Gastrocnemius medialis (tissue), 4 donors: ENCODE results near the gene WIPF3. TPM values are rescaled to one million over a fixed set of nuclear protein-coding genes. Genes with fewer than 3 reads are reported as not detected.

Experiments
- ATAC-seq, 2 donors: fragments of 150-250 bp; one replicate each; pipeline ENCODE4 v1.9.1; 2016
- DNase-seq, 2 donors: peaks; one replicate each; pipeline ENCODE4 v3.0.0-alpha.2; 2019
- H3K27ac ChIP-seq, 4 donors: fragments of 200-600 bp; sonication (generic); 1 replicate in 1 of 4; 2 replicates in 3 of 4; pipeline ENCODE4 v1.5.1; 2016 to 2018; ENCODE audit warnings: mild to moderate bottlenecking in 2 of 4, moderate library complexity in 1 of 4
- H3K27me3 ChIP-seq, 3 donors: fragments of 200-600 bp; sonication (generic) in 2 of 3; 1 replicate in 1 of 3; 2 replicates in 2 of 3; pipeline versions ENCODE4 v1.5.1 to v1.6.0; 2016 to 2019; ENCODE audit warnings: mild to moderate bottlenecking in 1 of 3, moderate library complexity in 1 of 3
- H3K36me3 ChIP-seq, 2 donors: fragments of 200-600 bp; sonication (generic) in 1 of 2; one replicate each; pipeline ENCODE4 v1.5.1; 2017 to 2018
- H3K4me1 ChIP-seq, 2 donors: fragments of 200-600 bp; sonication (generic) in 1 of 2; one replicate each; pipeline ENCODE4 v1.5.1; 2016 to 2017; ENCODE audit warnings: mild to moderate bottlenecking in 2 of 2
- H3K4me3 ChIP-seq, 4 donors: fragments of 200-600 bp; sonication (generic) in 3 of 4; 1 replicate in 1 of 4; 2 replicates in 3 of 4; pipeline ENCODE4 v1.5.1; 2016 to 2019; ENCODE audit warnings: mild to moderate bottlenecking in 2 of 4
- H3K9me3 ChIP-seq, 3 donors: fragments of 200-600 bp; sonication (generic) in 2 of 3; 1 replicate in 1 of 3; 2 replicates in 2 of 3; pipeline ENCODE4 v1.5.1; 2016 to 2019
- POLR2A ChIP-seq, 2 donors: fragments of 450-650 bp; IDR thresholded peaks; one replicate each; pipeline ENCODE4 v1.6.1; 2017; ENCODE audit warnings: antibody characterized with exemption in 2 of 2, mild to moderate bottlenecking in 2 of 2, moderate library complexity in 2 of 2
- in situ Hi-C, 4 donors: fragments of 200-750 bp; cut with MboI; loops; one replicate each; pipeline versions ENCODE4 v1.15.0 to v1.8.0; 2017; ENCODE audit warnings: low sequenced_read_pairs in 4 of 4
- intact Hi-C: fragments of 100-400 bp; cut with DNase I; formaldehyde crosslinking; loops from one replicate; pipeline ENCODE4 v1.15.1; 2023; ENCODE audit warnings: low total_unique reads
- total RNA-seq, 4 donors: library from RNA; depleted of rRNA; stranded (reverse); fragments of >200 nt; gene quantifications; one replicate each; pipeline versions ENCODE4 v1.1.0 to v1.2.3, GENCODE V29; 2016
- TF ChIP-seq, protein P1 (sequence below), 5 experiments: fragments of 450-650 bp in 3 of 5; fragments of 200-600 bp in 2 of 5; sonication (generic) in 2 of 5; IDR thresholded peaks in 4 of 5; conservative IDR thresholded peaks in 1 of 5; 1 replicate in 4 of 5; 2 replicates in 1 of 5; pipeline ENCODE4 v1.5.1; 2016 to 2019; ENCODE audit warnings: antibody characterized with exemption in 5 of 5, mild to moderate bottlenecking in 3 of 5, moderate library complexity in 3 of 5

The WIPF3 gene
- total RNA-seq, 4 donors from 2014 or later = 4.2 to 9.9 (median 8.3) TPM

DNA sequence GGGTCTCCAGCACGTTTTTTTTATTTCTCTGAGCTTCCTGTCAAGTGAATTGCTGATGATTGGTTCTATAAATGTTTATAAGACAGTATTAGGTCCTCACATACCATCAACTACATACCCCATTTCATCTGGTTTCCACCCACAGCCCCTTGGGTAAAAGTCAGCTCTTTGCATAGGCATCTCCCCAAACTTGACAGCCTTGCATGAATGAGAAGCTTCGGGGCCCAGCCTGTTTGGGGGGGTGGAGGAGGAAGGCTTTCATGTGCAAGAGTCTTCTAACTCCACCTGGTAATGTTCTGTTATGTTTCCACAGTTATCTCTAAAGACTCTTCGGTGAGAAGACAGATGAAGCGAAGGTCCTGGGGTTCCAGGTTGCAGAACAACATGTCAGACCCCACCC is 107.9 kb downstream of the WIPF3 start:
- intact Hi-C loops = no loop called here
- Histone ChIP-seq H3K4me1 (no peaks in the 10 kb centered on the region), H3K36me3 (peaks cover 0 to 7% of the 10 kb centered on the region in 2 donors), H3K9me3 (no peaks in the 10 kb centered on the region), H3K4me3 (no peak overlapping the region), H3K27me3 (no peaks in the 10 kb centered on the region), H3K27ac (no peak overlapping the region)
- ATAC-seq (no peak), DNase-seq (no peak)
- no peak for TF ChIP-seq POLR2A (IDR thresholded peaks at IDR 0.05)
- TF ChIP-seq, protein P1, sequence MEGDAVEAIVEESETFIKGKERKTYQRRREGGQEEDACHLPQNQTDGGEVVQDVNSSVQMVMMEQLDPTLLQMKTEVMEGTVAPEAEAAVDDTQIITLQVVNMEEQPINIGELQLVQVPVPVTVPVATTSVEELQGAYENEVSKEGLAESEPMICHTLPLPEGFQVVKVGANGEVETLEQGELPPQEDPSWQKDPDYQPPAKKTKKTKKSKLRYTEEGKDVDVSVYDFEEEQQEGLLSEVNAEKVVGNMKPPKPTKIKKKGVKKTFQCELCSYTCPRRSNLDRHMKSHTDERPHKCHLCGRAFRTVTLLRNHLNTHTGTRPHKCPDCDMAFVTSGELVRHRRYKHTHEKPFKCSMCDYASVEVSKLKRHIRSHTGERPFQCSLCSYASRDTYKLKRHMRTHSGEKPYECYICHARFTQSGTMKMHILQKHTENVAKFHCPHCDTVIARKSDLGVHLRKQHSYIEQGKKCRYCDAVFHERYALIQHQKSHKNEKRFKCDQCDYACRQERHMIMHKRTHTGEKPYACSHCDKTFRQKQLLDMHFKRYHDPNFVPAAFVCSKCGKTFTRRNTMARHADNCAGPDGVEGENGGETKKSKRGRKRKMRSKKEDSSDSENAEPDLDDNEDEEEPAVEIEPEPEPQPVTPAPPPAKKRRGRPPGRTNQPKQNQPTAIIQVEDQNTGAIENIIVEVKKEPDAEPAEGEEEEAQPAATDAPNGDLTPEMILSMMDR (IDR thresholded peaks at IDR 0.05 in 4 of 5, conservative IDR thresholded peaks at IDR 0.05 in 1 of 5) = no peak
- in situ Hi-C loops = loop anchor here in 3 of 4 donors (10.0 to 25.0 kb wide), 3 partner anchors 152 to 277 kb away; no protein-coding TSS in a partner anchor

DNA sequence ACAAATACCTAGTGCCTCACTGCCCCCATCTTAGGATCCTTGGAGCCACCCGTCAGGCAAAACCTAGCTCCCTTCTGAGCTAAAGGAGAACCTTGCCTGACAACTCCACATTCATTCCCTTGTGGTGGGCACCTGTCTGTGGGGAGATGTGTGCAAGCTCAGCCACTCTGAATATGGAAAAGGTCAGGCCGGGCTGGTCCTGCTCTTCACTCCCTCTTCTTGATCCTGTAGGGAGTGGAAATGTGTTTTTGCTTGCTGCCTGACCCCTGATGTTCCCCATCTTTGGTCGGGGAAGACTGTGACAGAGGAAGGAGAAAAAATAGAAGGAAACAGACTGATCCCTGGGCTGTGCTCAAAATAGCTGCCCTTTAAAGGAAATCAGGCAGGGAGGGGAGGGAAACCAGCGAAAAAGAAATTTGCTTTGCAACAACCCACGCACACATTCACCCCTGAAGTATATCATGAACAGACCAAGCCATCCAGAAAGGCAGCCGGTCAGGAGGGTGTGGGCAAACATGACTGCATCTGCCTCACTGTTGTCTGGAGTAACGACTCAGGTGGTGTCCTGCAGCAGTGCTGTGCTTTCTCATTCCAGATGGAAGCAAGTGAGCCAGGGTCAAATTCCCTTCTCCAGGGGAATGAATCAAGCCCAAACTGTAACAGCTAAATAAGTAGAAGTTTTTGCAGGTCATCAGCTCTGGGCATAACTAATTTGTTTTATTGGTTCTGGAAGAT is 109.3 kb downstream of the WIPF3 start:
- H3K27ac ChIP-seq = no peak overlapping the region
- DNase-seq (no peak), ATAC-seq (peak in 1 of 2 donors; percentile 30)
- no peaks in the 10 kb centered on the region for H3K4me1 ChIP-seq
- peaks cover 0 to 7% of the 10 kb centered on the region in 2 donors for H3K36me3 ChIP-seq
- TF ChIP-seq, protein P1 (IDR thresholded peaks at IDR 0.05 in 4 of 5, conservative IDR thresholded peaks at IDR 0.05 in 1 of 5) = no peak
- no peak for TF ChIP-seq POLR2A (IDR thresholded peaks at IDR 0.05)
- H3K9me3 ChIP-seq = no peaks in the 10 kb centered on the region
- in situ Hi-C loops (loop anchor here in 3 of 4 donors (10.0 to 25.0 kb wide), 3 partner anchors 153 to 278 kb away; no protein-coding TSS in a partner anchor), intact Hi-C loops (no loop called here)
- no peaks in the 10 kb centered on the region for H3K27me3 ChIP-seq
- H3K4me3 ChIP-seq = no peak overlapping the region

DNA sequence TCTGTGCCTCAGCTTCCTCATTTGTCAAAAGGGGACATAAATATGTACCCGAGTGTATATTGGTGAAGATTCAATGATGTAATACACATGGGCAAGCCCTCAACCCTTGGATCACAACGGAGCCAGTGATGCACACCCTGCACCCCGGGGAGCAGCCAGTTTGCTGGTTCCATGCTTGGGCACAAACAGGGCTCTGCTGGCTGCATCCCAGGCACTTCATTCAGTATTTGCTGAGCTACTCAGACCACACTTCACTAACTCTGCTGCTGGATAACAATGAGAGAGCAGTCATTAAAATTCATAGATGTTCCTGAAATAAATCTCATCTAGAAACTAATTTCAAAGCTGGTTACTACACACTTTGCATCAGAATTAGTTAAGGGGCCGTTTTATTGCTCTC is 111.3 kb downstream of the WIPF3 start:
- Histone ChIP-seq H3K4me1 (no peaks in the 10 kb centered on the region), H3K9me3 (no peaks in the 10 kb centered on the region), H3K27ac (no peak overlapping the region), H3K27me3 (no peaks in the 10 kb centered on the region), H3K4me3 (no peak overlapping the region), H3K36me3 (peaks cover 0 to 7% of the 10 kb centered on the region in 2 donors)
- intact Hi-C loops = no loop called here
- TF ChIP-seq, protein P1 (IDR thresholded peaks at IDR 0.05 in 4 of 5, conservative IDR thresholded peaks at IDR 0.05 in 1 of 5) = no peak
- TF ChIP-seq POLR2A (IDR thresholded peaks at IDR 0.05) = no peak
- in situ Hi-C loops = loop anchor here in 3 of 4 donors (10.0 to 25.0 kb wide), 3 partner anchors 155 to 280 kb away; no protein-coding TSS in a partner anchor
- ATAC-seq (no peak), DNase-seq (no peak)

DNA sequence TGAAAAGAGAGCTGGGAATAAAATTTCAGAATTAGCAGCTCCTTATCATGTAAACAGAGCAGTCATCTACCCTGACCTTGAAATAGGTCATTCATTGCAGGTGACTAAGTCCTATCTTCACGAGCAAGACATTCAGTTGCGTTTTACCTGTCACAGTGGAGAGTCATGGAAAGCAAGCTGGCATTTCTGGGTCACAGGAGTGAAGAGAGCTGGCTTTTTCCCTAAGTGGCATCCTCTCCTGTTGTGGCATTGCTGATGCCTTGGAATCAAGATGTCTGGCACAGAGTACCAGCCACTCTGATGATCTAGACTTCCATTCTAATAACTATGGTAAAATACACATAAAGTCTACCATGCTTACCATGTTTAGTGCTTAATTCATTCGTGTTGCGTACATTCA is 112.5 kb downstream of the WIPF3 start:
- no peak for DNase-seq
- no peak for TF ChIP-seq POLR2A (IDR thresholded peaks at IDR 0.05)
- TF ChIP-seq, protein P1 (IDR thresholded peaks at IDR 0.05 in 4 of 5, conservative IDR thresholded peaks at IDR 0.05 in 1 of 5) = no peak
- H3K9me3 ChIP-seq = no peaks in the 10 kb centered on the region
- H3K4me1 ChIP-seq = no peaks in the 10 kb centered on the region
- peaks cover 0 to 4% of the 10 kb centered on the region in 2 donors for H3K36me3 ChIP-seq
- no peak for ATAC-seq
- intact Hi-C loops = no loop called here
- H3K27me3 ChIP-seq = no peaks in the 10 kb centered on the region
- H3K4me3 ChIP-seq = no peak overlapping the region
- in situ Hi-C loops = loop anchor here in 3 of 4 donors (10.0 to 25.0 kb wide), 3 partner anchors 157 to 282 kb away; no protein-coding TSS in a partner anchor
- H3K27ac ChIP-seq = no peak overlapping the region
